Stimulated activated CD4-positive, alpha-beta T cell treated with anti-CD3 and anti-CD28 coated beads, Interleukin-12 subunit alpha, Interleukin-12 subunit beta, amount 100 ng/mL, for 48 hours (primary cell): ENCODE results near the gene CDK2AP2.
"Not testable (repeated sequence)": the region's sequence is repeated elsewhere in the genome, so short reads cannot be mapped to it uniquely, and the experiment has no call there.

Experiments used
- DNase-seq, 3 donors: peaks; one replicate each; pipeline ENCODE4 v3.0.0-alpha.2; 2020; ENCODE audit warnings: low read depth in 2 of 3, low spot score in 1 of 3

CDK2AP2 gene

GRCh38 chr11:67507864-67508485 is at the start of gene CDK2AP2:
TSS of gene CDK2AP2 (minus strand) at chr11:67508162. CDS start at chr11:67508082, 80 bp downstream.
- peak; percentile 97 to 99 (median 98) for DNase-seq

- no peak for DNase-seq
Observed at GRCh38 chr11:67556244-67556643, 48.3 kb upstream of the CDK2AP2 start.

GRCh38 chr11:67551697-67552096 is 43.7 kb upstream of the CDK2AP2 start:
- not testable (repeated sequence) for DNase-seq

- no peak for DNase-seq
Observed at GRCh38 chr11:67551127-67551526, 43.2 kb upstream of the CDK2AP2 start.

- DNase-seq: no peak
Observed at GRCh38 chr11:67548555-67549110, 40.7 kb upstream of the CDK2AP2 start.

- not testable (repeated sequence) for DNase-seq
Observed at GRCh38 chr11:67548112-67548511, 40.1 kb upstream of the CDK2AP2 start.

GRCh38 chr11:67545280-67545679 is 37.3 kb upstream of the CDK2AP2 start:
- no peak for DNase-seq

- DNase-seq: no peak
Observed at GRCh38 chr11:67544616-67545242, 36.8 kb upstream of the CDK2AP2 start.

GRCh38 chr11:67543585-67543984 is 35.6 kb upstream of the CDK2AP2 start:
- DNase-seq: no peak

GRCh38 chr11:67542971-67543370 is 35.0 kb upstream of the CDK2AP2 start:
- no peak for DNase-seq

GRCh38 chr11:67542169-67542568 is 34.2 kb upstream of the CDK2AP2 start:
- no peak for DNase-seq

GRCh38 chr11:67541198-67541597 is 33.2 kb upstream of the CDK2AP2 start:
- no peak for DNase-seq

- DNase-seq: no peak
Observed at GRCh38 chr11:67539550-67539949, 31.6 kb upstream of the CDK2AP2 start.

- no peak for DNase-seq
Observed at GRCh38 chr11:67538823-67539505, 31.0 kb upstream of the CDK2AP2 start.

GRCh38 chr11:67538306-67538705 is 30.3 kb upstream of the CDK2AP2 start:
- DNase-seq: no peak

GRCh38 chr11:67535561-67535960 is 27.6 kb upstream of the CDK2AP2 start:
- DNase-seq: no peak

GRCh38 chr11:67534070-67534679 is 26.2 kb upstream of the CDK2AP2 start:
- DNase-seq: no peak

GRCh38 chr11:67532889-67533288 is 24.9 kb upstream of the CDK2AP2 start:
- DNase-seq: no peak

GRCh38 chr11:67530282-67530592 is 22.3 kb upstream of the CDK2AP2 start:
- no peak for DNase-seq

- DNase-seq: no peak
Observed at GRCh38 chr11:67528376-67528775, 20.4 kb upstream of the CDK2AP2 start.

GRCh38 chr11:67525275-67525976 is 17.5 kb upstream of the CDK2AP2 start:
- no peak for DNase-seq
